Glomerular endothelial cell (primary cell): Measurements from ENCODE around the gene EHD1. TPM values are rescaled to one million over a fixed set of nuclear protein-coding genes. Genes with fewer than 3 reads are reported as not detected.

Experiments
- DNase-seq: peaks from one replicate; pipeline ENCODE4 v3.0.0-alpha.2; 2011; ENCODE audit warnings: low read depth, low spot score; ENCODE audit errors: extremely low read depth
- total RNA-seq: library from RNA; depleted of rRNA; stranded (reverse); fragments of >200 nt; gene quantifications from 2 replicates; pipeline ENCODE4 v1.2.3, GENCODE V29; 2015

The EHD1 gene
- total RNA-seq, 1 donor from 2014 or later: 142 TPM

GRCh38 chr11:64891880-64892279, 13.5 kb upstream of the EHD1 start:
- DNase-seq: no peak

DNA sequence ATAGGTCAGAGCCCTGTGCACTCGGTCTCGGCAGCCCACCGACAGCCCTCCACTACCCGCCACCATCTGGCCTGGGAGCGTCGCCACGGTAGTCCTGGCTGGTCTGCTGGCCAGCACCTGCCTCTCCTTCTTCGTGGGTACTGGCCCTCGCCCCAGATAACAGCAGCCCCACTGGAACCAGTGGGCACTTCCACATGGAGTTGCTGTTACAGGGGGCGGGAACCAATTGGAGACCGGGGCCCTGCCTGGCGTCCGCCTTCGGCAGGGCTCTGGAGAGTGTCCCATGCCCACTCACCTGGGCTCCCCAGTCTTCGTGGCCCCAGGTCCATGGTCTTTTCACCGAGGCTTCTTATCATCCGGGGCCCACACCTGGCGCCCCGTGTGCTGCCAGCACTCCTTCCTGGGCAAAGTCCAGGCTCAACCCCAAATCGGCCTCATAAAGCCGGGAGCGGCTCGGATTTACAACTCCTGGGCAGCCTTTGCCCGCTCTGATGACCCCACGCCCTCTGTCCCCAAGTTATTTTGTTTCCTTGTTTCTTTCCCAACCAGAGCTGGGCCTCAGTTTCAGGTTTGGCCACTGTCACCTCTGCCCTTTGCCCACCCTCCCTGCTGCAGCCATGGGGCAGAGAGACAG, 12.9 kb upstream of the EHD1 start:
- no peak for DNase-seq

- no peak for DNase-seq
Measured at GRCh38 chr11:64890522-64890939, 12.1 kb upstream of the EHD1 start.

- no peak for DNase-seq
Measured at GRCh38 chr11:64888729-64889511, 10.5 kb upstream of the EHD1 start.

DNA sequence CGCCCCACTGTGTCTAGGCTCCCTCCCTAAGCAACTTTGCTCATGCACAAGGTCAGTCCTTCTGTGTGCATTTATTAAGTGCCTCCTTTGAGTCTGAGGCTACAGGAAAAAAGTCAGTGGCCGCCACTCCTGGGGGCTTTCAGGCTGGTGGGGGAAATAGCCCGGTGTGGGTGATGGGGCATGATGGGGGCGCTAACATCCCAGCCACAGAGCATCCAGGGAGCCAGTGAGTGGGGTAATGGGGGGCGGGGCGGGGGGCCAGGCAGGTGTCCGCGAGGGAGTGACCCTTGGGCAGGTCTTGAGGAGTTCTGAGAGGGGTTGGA, 9.9 kb upstream of the EHD1 start:
- no peak for DNase-seq

GRCh38 chr11:64887757-64888405, 9.5 kb upstream of the EHD1 start:
- no peak for DNase-seq

DNA sequence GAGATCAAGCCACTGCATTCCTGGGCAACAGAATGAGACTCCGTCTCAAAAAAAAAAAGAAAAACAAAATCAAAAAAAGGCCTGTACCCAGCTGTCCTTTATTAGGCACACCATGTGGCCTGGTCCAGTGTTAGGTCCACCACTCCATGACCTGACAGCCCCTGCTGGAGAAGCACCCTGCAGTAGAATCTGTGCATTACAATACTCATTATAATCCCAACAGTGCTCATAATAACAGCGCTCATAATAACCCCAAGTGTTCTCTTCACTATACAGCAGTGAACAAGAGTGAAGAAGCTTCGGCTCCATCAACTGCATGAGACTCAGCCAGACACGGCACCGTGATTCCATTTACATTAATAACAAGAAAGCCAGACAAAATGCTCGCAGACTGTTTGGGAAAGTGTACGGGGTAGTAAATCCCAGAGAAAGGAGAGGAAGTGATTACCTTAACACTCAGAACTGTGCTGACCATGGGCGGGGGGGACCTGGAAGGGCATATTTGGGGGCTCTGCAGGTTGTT, 8.9 kb upstream of the EHD1 start:
- DNase-seq: no peak

DNA sequence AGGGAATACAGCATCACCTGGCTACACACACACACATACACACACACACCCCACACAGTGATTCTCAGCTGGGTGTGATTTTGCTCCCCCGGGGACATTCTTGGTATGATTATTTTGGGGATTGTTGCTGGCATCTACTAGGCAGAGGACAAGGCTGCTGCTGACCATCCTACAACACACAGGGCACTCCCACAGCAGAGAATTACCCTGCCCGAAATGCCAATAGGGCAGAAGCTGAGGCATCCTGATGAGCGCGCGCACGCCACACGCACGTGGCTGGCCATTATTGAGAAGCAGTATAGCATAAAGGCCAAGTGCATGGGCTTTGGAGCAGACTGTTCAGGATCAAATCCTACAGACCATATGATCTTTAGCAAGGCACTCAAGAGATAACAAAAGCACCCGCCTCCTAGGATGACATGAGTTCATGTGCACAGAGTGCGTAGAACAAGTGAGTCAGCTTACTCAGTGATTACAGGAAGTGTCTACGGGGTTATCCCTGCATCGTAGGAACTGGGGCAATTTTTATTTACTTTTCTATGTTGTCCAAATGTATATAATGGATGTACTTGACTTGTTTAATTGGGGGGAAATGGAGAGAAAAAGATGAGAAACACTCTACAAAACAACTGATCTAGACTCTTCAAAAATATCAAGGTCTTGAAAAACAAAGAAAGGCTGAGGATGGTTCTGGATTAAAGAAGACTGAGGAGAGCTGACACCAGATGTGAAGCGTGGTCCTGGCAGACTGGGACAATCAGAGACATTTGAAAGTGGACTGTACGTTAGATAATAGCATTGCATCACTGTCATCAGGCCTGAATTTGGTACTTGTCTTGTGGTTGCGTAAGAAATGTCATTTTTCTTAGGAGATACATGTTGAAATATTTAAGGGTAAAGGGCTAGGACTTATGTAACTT, 7.2 kb upstream of the EHD1 start:
- DNase-seq: no peak

DNA sequence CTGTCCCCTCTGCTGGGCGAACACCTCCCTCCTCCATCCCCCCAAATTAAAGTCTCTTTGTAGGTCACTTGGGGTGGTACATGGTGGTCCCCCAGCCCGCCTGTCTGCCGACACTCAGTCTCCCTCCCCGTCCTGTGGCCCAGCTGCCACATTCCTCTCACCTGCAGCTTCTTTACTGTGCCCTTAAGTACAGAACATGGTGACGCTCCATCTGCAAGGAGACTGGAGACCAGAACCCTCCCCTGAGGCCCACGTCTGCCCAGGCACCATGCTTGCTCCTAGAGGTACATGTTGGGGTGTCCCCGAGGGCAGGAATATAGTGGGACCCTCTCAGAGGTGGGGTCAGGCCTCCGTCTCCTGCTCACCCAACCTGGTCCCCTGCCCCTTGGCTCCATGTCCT, 5.6 kb upstream of the EHD1 start:
- no peak for DNase-seq

DNA sequence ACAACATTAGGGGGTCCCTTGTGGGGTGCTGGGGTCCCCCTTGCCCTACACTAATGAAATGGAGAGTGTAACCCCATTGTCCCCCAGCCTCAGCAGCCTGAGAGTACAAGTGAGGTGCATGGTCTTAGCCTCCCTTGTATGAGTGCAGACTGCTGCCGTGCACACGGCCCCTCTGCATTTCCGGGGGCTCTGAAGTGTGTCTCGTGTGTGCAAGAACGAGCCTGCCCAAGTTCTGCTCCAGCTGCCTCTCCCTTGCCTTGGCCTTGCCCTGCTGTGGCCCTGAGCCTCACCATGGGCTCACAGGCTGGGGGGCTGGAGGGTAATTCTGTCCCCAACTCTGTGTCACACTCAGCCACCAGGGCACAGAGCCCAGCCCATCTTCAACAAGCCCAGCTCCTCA, 5.2 kb upstream of the EHD1 start:
- DNase-seq: no peak

DNA sequence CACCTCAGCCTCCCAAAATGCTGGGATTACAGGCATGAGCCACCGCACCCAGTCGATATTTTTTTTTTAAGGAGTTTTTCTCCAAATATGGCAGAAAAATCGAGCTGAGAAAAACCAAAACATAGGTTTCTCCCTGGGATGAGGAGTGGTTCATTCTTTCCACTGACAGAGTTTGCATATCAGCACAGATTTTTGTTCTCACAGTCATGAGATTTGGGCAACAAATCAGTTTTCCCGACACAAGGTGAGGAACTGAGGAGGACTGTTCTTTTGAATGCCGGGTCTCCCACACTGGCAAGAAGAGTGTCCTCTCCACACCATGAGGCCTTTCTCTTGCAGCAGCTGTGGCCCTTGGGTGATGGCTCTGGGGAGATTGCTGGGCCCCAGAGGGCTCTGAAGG, 3.8 kb upstream of the EHD1 start:
- DNase-seq: no peak

- no peak for DNase-seq
Measured at GRCh38 chr11:64881476-64881875, 3.1 kb upstream of the EHD1 start.

- no peak for DNase-seq
Measured at GRCh38 chr11:64880240-64881001, 2.0 kb upstream of the EHD1 start.

GRCh38 chr11:64879244-64879900, 951 bp upstream of the EHD1 start:
- no peak for DNase-seq

DNA sequence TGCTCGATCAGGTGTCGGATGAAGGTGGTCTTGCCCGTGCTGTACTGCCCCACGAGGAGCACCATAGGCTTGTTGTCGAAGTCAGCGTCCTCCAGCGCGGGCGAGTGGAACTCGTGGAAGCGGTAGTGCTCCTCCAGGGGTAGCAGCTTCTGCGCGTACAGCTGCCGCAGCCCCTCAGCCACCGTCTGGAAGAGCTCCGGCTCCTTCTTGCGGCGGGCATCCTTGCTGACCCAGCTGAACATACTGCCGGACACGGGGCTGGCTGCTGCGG, 263 bp downstream of the EHD1 start:
- no peak for DNase-seq

DNA sequence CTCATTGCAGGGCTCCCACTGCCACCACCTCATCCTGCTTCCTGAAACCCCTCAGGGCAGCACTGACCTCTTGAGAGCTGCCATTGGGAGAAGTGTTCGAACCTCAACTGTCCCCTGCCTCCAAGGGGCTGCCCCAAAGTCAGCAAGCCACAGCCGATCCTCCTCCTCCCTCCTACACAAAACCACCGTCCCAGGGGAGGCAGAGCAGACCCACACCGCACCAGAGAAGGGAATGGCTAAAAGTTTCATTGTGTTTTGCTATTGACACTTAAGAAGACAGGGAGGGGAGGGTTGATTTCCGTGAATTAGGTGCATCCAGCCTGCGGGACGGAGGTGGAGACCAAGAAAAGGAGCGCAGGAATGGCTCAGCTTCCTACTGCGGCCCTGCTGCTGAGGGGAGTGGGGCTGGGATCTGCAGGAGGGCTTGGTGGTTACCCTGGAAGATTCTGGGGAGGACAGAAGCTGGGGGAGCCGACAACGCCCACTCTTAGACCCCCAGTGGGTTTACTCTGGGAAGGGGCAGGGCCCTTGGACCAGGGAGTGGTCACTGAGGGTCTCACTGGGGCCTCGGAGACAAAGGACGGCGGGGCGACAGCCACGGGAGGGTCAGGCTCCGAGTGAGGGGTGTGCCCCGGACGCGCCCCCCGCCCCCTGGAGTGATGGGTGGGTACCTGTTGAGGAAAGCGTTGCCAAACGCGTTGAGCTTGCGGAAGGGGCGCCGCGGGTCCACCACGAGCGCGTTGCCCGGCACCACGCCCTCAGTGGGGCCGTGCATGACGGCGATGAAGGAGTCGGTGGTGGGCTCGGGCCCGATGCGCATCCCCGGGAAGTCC, 815 bp downstream of the EHD1 start:
- no peak for DNase-seq

DNA sequence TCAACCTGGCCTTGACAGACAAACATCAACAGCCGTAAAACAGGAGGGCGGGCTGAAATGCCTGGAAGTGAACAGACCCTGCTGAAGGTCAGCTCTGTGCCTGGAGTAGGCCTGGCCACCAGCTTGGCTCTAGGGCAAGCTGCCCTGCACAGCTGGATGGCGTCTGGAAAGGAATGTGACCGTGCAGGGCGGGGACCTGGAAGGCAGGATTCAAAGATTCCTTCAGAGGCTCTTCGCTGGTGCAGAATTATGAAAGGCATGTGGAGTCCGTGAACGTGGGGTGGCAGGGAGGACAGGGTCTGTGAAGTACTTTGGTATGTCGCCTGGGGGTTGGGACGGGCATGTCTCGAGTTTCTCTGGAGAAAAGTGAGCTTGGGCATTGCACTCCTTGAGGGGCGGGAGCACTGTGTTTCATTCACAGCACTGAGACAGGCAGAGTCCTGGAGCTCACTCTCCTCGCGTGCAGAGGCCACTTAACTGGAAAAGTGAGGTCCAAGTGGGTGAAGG, 1.5 kb downstream of the EHD1 start:
- DNase-seq: no peak

DNA sequence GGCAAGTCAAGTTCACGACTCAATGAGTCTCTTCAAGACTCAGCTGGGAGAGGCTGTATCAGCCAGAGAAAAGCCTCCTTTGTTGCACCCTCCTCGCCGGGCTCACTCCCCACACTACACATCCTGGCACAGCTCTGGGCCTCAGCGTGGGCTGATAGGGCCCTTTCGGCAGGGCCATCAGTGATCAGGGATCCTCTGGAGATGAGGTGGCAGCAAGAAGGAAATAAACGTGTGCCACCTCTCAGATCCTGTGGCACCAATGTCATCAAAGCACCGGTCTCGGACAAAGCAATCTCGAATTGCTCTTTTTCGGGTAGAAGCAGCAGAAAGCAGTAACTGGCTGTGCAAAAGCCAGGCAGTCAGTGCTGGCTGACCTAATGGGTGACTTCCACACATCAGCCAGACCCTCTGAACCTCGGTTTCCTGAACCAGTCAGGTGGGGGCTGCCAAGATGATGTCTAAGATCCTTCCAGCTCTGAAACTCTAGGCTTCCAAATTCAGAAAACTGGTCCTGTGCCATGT, 2.1 kb downstream of the EHD1 start:
- DNase-seq: no peak
